Small intestine (tissue), 7 donors: ENCODE data around the gene PAPSS2. TPM values are rescaled to one million over a fixed set of nuclear protein-coding genes. Genes with fewer than 3 reads are reported as not detected.

Experiments used
- DNase-seq, 2 donors: peaks; one replicate each; pipeline versions ENCODE4 v3.0.0 to v3.0.0-alpha.2; 2013
- FAIRE-seq: peaks from 2 replicates; lab custom pipeline; 2012; peaks lifted over from hg19 to GRCh38; lab: Jason Lieb, UNC
- H3K27ac ChIP-seq, 3 donors: one replicate each; pipeline ENCODE4 v1.5.1; 2013; ENCODE audit warnings: low read length in 2 of 3, mild to moderate bottlenecking in 2 of 3, control low read depth in 1 of 3, inconsistent platforms in 1 of 3, low read depth in 1 of 3, moderate library complexity in 1 of 3
- H3K27me3 ChIP-seq, 3 donors: one replicate each; pipeline ENCODE4 v1.6.1; 2013; ENCODE audit warnings: low read length in 3 of 3, inconsistent platforms in 1 of 3; ENCODE audit not compliant: control insufficient read depth in 3 of 3, insufficient read depth in 3 of 3
- H3K36me3 ChIP-seq, 3 donors: one replicate each; pipeline ENCODE4 v1.6.1; 2013; ENCODE audit warnings: low read length in 3 of 3, inconsistent platforms in 1 of 3, low read depth in 1 of 3, mild to moderate bottlenecking in 1 of 3, moderate library complexity in 1 of 3; ENCODE audit not compliant: control insufficient read depth in 3 of 3, insufficient read depth in 2 of 3
- H3K4me1 ChIP-seq, 3 donors: one replicate each; pipeline ENCODE4 v1.6.1; 2013; ENCODE audit warnings: low read length in 2 of 3, inconsistent platforms in 1 of 3, low read depth in 1 of 3, mild to moderate bottlenecking in 1 of 3, moderate library complexity in 1 of 3; ENCODE audit not compliant: control insufficient read depth in 3 of 3, insufficient read depth in 2 of 3
- H3K4me3 ChIP-seq, 3 donors: one replicate each; pipeline ENCODE4 v1.5.1; 2013; ENCODE audit warnings: low read length in 3 of 3, control low read depth in 1 of 3, inconsistent platforms in 1 of 3, low read depth in 1 of 3, mild to moderate bottlenecking in 1 of 3, moderate library complexity in 1 of 3
- H3K9me3 ChIP-seq, 2 donors: one replicate each; pipeline ENCODE4 v1.6.1; 2013; ENCODE audit warnings: low read depth in 1 of 2, low read length in 1 of 2; ENCODE audit not compliant: control insufficient read depth in 2 of 2, insufficient read depth in 1 of 2
- WGBS, 3 donors: extraction: QIAGEN DNeasy Blood & Tissue Kit; methylation state at CpG; one replicate each; pipeline ENCODE4 v1.1.7; 2013; 5-methylcytosine and 5-hydroxymethylcytosine counted together
- polyA plus RNA-seq, 4 donors: library from polyadenylated mRNA; stranded (reverse) in 3 of 4; unstranded in 1 of 4; fragments of 200-250 nt in 3 of 4; fragments of 120-200 nt in 1 of 4; gene quantifications; one replicate each; pipeline versions ENCODE4 v1.2.1 to v1.2.3, GENCODE V29; 2013
- donor health status: healthy with polysubstance abuse.
- donor health status: control.
- donor health status: control.
- donor health status: Bipolar disorder and iron deficiency.
- donor health status: healthy.

PAPSS2 gene
- polyA plus RNA-seq, 4 donors, result 28.4 to 90.5 (median 58.1) TPM

DNA sequence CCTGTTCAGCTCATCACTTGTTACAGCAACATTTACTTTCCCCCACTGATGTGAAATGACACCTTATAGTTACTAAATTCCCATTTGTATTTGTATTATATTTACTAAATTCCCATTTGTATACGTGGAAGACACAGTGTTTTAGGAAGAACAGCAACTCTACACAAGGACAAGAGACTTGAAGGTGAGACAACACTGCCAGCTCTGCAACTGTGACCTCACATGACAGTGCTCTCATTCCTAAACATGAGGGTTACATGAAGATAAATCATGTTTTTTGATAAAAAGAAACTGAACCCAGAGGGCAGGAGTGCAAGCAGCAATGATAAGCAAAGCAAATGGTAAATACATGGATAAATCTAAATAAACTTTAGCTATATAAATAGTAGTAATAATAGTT is 98.0 kb downstream of the PAPSS2 start:
- no peak for DNase-seq
- Histone ChIP-seq H3K4me1 (no peaks in the 10 kb centered on the region), H3K4me3 (no peak overlapping the region), H3K36me3 (peaks cover 0 to 9% (median 8%) of the 10 kb centered on the region in 3 donors), H3K9me3 (no peaks in the 10 kb centered on the region), H3K27ac (no peak overlapping the region), H3K27me3 (no peaks in the 10 kb centered on the region)
- no peak for FAIRE-seq
- WGBS, 3 donors, result 86 to 100% (median 89%) methylated on average over 1 of the region's 1 CpG

DNA sequence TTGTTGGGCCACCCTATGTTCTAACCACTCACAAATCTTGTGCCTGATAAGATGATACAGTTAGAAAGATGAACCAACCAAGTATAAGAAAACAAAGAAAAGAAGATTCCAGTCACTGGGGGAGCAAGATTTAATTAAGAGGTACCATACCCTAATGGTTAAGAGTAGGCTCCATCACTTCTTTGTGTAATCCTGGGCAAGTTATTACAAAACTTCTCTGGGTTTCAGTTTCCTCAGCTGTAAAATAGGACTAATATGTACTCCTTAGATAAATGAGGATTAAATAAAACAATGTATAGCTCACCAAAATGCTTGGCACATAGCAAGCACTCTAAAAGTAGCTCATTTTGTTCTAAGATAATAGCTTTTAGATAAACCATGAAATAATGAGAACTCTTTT is 99.9 kb downstream of the PAPSS2 start:
- Histone ChIP-seq H3K9me3 (no peaks in the 10 kb centered on the region), H3K4me3 (no peak overlapping the region), H3K27me3 (no peaks in the 10 kb centered on the region), H3K4me1 (no peaks in the 10 kb centered on the region), H3K27ac (no peak overlapping the region), H3K36me3 (peaks cover 0 to 14% (median 11%) of the 10 kb centered on the region in 3 donors)
- FAIRE-seq (no peak), DNase-seq (no peak)

DNA sequence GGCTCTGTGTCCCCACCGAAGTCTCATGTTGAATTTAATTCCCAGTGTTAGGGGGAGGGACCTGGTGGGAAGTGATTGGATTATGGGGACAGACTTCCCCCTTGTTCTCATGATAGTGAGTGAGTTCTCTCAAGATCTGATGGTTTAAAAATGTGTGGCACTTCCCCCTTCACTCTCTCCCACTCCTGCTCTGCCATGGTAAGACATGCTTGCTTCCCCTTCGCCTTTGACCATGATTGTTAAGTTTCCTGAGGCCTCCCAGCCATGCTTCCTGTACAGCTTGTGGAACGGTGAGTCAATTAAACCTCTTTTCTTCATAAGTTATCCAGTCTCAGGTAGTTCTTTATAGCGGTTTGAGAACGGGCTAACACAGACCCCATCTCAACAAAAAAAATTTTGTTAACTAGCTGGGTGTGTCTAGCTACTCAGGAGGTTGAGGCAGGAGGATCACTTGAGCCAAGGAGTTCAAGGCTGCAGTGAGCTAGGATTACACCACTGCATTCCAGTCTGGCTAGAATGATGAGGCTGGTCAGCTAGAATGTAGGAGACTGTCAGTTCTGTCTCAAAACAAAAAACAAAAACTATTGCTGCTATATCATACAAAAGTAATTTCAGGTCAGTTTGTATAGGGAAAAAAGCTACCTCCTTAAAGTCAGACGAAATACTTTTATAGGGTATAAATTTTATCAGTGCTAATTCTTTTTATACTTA is 100.7 kb downstream of the PAPSS2 start:
- Histone ChIP-seq H3K36me3 (peaks cover 0 to 14% (median 11%) of the 10 kb centered on the region in 3 donors), H3K4me1 (no peaks in the 10 kb centered on the region), H3K9me3 (no peaks in the 10 kb centered on the region), H3K27me3 (no peaks in the 10 kb centered on the region), H3K27ac (no peak overlapping the region), H3K4me3 (no peak overlapping the region)
- FAIRE-seq, result no peak
- 76 to 89% (median 82%) methylated on average over 6 of the region's 6 CpGs for WGBS, 3 donors
- DNase-seq, result no peak

DNA sequence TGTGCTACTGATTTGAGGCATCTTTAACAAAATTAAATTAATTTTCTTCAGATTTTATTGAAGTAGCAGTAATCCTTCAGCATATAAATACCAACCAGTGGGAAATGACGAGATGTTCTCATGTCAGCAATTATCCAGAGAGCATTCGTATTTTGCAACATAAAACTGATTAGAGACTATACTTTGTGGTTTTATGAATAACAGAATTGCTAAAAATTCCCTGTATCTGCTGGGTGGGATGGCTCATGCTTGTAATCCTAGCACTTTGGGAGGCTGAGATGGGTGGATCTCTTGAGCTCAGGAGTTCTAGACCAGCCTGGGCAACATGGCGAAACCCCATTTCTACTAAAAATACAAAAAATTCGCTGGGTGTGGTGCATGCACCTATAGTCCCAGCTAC is 101.5 kb downstream of the PAPSS2 start:
- FAIRE-seq, result no peak
- no peak for DNase-seq

DNA sequence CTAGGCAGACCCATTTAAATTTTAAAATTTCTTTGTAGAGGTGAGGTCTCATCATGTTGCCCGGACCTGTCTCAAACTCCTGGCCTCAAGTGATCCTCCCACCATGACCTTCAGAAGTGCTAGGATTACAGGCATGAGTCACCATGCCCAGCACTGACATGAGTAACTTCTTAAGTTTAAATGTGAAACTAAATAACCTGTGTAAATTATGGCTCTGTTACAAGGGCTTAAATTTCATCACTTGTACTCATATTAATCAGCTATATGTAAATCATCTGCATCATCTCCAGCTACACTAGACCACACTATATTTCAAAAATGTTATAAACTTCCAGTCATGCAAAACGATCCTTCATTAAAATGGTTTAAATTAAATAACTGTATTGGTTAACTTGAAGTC is 102.2 kb downstream of the PAPSS2 start:
- FAIRE-seq, result no peak
- no peaks in the 10 kb centered on the region for H3K4me1 ChIP-seq
- DNase-seq, result peak; percentile 36 to 43
- no peak overlapping the region for H3K27ac ChIP-seq
- H3K4me3 ChIP-seq, result no peak overlapping the region
- H3K36me3 ChIP-seq, result peaks cover 0 to 17% (median 8%) of the 10 kb centered on the region in 3 donors
- 55 to 64% (median 64%) methylated on average over 2 of the region's 2 CpGs for WGBS, 3 donors
- H3K27me3 ChIP-seq, result no peaks in the 10 kb centered on the region
- peaks cover 0 to 3% of the 10 kb centered on the region in 2 donors for H3K9me3 ChIP-seq

More for the DNA sequence above, 101.5 kb downstream of the PAPSS2 start:
- H3K9me3 ChIP-seq, result no peaks in the 10 kb centered on the region
- H3K27ac ChIP-seq, result no peak overlapping the region
- no peaks in the 10 kb centered on the region for H3K4me1 ChIP-seq
- WGBS, 3 donors, result 93 to 94% (median 94%) methylated on average over 4 of the region's 4 CpGs
- no peaks in the 10 kb centered on the region for H3K27me3 ChIP-seq
- no peak overlapping the region for H3K4me3 ChIP-seq
- peaks cover 0 to 14% (median 11%) of the 10 kb centered on the region in 3 donors for H3K36me3 ChIP-seq

DNA sequence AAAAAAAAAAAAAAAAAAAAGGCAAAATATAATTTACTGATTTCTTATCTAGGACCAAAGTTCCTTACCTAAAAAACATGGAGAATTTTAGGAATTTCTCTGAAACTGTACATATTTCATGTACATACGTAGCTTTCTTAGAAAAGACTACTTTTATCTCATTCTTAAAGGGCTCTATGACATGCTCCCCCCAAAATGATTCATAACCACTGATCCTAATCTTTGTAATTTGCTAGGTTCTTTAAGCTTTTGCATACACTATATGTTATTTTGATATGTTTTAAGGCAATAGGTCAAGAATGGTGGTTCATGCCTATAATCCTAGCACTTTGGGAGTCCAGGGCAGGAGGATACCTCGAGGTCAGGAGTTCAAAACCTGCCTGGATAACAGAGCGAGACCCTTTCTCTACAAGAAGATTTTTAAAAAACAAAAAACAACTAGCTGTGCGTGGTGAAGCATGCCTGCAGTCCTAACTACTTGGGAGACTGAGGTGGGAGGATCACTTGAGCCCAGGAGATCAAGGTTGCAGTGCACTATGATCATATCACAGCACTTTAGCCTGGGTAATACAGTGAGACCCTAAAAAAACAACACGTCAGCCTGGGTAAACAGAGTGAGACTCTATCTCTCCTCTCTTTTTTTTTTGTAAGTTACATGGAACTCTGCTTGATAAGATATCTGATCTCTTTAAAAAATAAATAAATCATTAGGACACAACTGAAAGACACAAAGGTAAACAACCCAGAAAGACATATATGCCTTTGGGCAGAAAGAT is 103.6 kb downstream of the PAPSS2 start:
- 87 to 93% (median 91%) methylated on average over 5 of the region's 5 CpGs for WGBS, 3 donors
- Histone ChIP-seq H3K27me3 (no peaks in the 10 kb centered on the region), H3K4me1 (no peaks in the 10 kb centered on the region), H3K36me3 (peaks cover 0 to 21% (median 12%) of the 10 kb centered on the region in 3 donors), H3K27ac (no peak overlapping the region), H3K9me3 (peaks cover 0 to 3% of the 10 kb centered on the region in 2 donors), H3K4me3 (no peak overlapping the region)
- FAIRE-seq (no peak), DNase-seq (no peak)

DNA sequence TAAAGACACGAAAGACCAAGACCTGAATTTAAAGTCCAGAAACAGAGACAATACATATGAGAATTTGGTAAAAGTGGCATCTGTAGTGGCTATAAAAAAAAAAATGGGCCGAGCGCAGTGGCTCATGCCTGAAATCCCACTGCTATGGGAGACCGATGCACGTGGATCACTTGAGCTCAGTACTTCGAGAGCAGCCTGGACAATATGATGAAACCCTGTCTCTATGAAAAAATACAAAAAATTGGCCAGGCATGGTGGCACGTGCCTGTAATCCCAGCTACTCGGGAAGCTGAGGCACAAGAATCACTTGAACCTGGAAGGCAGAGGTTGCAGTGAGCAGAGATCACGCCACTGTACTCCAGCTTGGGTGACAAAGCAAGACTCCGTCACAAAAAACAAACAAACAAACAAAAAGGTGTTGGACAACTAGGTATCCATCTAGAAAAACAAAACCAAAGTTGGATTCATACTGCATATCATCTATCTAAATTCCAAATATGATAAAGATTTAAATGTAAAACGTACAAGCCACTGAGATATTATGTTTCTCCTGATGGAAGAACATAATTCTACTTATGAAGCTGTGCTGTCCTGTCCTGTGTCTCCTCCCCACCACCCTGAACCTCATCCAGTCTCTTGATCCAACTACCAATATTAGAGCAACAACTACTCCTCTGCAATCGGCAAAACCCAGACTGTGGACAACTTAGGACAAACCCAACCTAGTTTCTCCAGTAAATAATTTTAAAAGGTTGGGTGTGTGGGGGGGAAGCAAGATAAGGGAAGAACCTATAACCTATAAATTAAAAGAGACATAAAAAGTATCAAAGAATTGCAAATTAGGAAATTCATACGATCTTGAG is 104.6 kb downstream of the PAPSS2 start:
- H3K27me3 ChIP-seq, result no peaks in the 10 kb centered on the region
- H3K9me3 ChIP-seq, result peaks cover 0 to 3% of the 10 kb centered on the region in 2 donors
- peaks cover 2 to 25% (median 16%) of the 10 kb centered on the region in 3 donors for H3K36me3 ChIP-seq
- no peak overlapping the region for H3K4me3 ChIP-seq
- no peak for DNase-seq
- H3K27ac ChIP-seq, result no peak overlapping the region
- no peak for FAIRE-seq
- 92 to 95% (median 95%) methylated on average over 13 of the region's 13 CpGs for WGBS, 3 donors
- H3K4me1 ChIP-seq, result no peaks in the 10 kb centered on the region
